Measurements from ENCODE around the gene IL1A.
"Not testable (repeated sequence)": the region's sequence is repeated elsewhere in the genome, so short reads cannot be mapped to it uniquely, and the experiment has no call there.

Gene IL1A, protein sequence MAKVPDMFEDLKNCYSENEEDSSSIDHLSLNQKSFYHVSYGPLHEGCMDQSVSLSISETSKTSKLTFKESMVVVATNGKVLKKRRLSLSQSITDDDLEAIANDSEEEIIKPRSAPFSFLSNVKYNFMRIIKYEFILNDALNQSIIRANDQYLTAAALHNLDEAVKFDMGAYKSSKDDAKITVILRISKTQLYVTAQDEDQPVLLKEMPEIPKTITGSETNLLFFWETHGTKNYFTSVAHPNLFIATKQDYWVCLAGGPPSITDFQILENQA

GRCh38 chr2:112784199-112785189 is at the start of gene IL1A:
IL1A (minus strand) TSS chr2:112784493; CDS start chr2:112783770, 723 bp downstream.
- DNase-seq: no peak

DNA sequence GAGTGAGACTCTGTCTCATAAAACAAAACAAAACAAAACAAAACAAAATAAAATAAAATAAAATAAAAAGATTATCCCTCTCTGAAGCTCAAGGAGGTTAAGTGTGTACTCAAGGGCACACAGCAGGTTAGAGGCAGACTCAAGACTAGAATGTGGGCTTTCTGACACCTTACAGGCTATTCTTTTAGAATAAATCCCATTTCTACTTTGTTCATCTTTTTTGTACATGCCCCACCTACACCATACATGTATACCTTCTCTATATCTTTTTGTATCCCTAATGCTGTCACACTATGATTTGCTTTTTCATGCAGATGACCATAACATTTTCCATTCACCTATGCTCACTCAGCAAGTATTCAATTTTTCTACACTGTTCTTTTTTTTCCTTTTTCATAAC is 49.7 kb upstream of the IL1A start:
- DNase-seq: no peak

DNA sequence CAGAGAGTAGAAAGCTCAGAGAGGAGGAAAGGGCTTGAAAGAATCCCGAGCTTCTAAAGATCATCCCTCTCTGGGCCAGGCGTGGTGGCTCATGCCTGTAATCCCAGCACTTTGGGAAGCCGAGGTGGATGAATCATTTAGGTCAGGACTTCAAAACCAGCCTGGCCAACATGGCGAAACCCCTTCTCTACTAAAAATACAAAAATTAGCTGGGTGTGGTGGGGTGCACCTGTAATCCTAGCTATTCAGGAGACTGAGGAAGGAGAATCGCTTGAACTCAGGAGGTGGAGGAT is 49.3 kb upstream of the IL1A start:
- DNase-seq: not testable (repeated sequence)

GRCh38 chr2:112832841-112833638 is 48.7 kb upstream of the IL1A start:
- no peak for DNase-seq

GRCh38 chr2:112831946-112832840 is 47.9 kb upstream of the IL1A start:
- DNase-seq: no peak

GRCh38 chr2:112831513-112831845 is 47.2 kb upstream of the IL1A start:
- DNase-seq: no peak

DNA sequence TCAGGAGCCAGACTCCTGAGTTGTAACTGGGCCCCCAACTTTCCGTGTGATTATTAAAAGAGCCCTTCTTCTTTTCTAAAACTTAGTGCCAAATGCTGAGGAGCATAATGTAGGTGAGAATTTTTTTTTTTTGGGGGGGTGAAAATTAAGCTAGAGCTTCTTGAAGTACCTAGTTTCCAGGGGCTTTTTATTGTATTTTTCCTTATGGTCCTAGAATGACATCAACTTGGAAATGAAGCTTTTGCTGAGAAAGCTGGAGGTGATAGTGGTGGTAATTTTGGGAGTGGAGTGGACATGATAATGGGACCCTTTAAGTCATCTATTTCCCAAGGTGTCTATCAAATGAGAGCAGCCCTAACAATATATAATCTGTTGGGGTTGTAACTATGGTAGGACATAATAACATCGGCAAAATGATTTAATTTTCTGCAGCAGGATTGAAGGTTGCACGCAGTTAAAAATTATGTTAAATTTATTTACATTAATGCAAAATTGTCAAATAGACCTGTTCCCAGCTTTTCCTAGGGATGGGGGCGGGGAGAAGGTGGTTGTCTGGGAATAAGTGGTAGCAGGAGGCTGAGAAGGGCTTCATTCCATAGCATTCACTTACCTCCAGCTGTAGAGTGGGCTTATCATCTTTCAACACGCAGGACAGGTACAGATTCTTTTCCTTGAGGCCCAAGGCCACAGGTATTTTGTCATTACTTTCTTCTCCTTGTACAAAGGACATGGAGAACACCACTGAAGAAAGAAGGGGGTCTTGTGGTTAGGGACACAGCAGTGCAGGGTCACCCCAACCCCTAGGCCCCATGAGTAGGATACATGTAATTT is 46.6 kb upstream of the IL1A start:
- DNase-seq: no peak

GRCh38 chr2:112829961-112830681 is 45.8 kb upstream of the IL1A start:
- DNase-seq: no peak

DNA sequence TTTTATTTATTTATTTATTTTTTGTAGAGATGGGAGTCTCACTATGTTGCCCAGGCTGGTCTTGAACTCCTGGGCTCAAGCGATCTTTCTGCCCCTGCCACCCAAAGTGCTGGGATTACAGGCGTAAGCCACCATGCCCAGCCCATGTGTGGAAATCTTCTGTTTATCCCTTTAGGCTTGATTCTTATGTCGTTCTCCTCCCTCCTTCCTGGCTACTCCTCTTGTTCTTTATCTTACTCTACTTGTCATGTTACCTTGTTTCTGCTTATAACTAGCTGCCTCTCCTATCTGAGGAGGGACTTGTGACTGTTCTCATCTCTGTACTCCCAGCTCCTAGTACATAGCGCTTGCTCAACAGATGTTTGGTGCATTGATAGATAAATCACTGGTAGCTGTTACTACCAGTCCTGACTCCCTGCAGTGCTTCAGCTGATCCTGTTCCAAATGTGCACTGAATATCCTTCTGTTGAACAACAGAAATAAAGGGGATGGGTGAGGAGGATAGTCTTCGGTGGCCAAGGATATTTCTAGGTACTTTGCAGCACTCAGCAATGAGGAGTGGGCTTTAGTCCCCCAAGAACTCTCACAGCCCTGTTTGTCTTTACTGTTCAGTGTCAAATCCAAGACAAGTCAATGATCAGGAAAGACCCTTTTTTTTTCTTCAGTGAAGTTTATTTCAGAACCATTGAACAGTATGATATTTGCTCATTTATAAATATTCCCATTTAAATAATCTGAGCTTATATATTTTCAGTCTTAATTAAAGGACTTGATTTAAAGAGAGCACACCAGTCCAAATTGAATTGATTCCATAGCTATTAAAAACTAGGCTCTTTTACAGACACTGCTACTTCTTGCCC is 45.0 kb upstream of the IL1A start:
- DNase-seq: no peak

GRCh38 chr2:112828251-112828691 is 44.0 kb upstream of the IL1A start:
- no peak for DNase-seq

- no peak for DNase-seq
Measured at GRCh38 chr2:112827604-112828185, 43.4 kb upstream of the IL1A start.

DNA sequence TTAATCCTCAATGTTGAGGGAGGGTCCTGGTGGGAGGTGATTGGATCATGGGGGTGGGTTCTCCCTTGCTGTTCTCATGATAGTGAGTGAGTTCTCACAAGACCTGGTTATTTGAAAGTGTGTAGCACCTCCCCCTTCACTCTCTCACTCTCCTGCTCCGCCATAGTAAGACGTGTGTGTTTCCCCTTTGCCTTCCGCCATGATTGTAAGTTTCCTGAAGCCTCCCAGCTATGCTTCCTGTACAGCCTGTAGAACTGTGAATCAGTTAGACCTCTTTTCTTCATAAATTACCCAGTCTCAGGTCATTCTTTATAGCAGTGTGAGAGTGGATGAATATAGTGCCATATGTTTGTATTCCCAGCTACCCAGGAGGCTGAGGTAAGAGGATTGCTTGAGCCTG is 42.7 kb upstream of the IL1A start:
- DNase-seq: no peak

GRCh38 chr2:112825706-112826105 is 41.4 kb upstream of the IL1A start:
- DNase-seq: no peak

DNA sequence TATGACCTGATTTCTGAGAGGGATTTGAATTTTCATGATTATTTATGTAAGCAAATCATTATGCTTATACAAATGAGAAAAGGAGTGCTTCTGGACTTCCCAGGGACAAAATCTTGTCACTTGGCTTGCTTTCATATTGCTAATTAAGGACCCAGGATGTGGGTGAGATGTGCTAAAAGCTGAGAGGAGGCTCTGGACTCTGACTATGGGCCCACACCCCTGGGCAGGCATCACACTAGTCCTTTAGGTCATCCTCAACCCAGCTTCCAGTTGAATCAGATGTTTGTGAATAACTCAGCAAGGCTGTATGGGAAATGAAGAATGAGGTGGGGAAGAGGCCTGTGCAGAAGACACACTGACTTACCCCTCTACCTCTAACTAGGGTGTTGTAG is 40.4 kb upstream of the IL1A start:
- no peak for DNase-seq

GRCh38 chr2:112821682-112822081 is 37.4 kb upstream of the IL1A start:
- no peak for DNase-seq

DNA sequence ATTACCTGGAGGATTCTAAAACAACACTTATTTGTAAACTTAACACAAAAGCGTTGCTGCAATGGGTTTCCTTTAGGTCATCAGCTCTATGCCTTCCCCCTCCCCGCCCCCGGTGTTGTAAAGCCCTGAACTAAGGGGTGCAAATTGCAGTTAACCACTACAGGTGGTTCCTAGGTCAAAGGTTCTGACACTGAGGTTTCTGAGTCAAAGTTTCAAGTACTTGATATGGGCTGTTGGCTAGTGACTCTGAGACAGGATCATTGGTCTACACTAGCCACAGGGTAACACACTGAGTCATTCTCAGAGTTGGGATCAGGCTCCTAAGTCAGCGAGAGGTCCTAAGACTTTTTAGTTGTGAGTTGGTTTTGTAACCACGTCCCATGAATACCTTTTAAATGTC is 36.8 kb upstream of the IL1A start:
- no peak for DNase-seq

DNA sequence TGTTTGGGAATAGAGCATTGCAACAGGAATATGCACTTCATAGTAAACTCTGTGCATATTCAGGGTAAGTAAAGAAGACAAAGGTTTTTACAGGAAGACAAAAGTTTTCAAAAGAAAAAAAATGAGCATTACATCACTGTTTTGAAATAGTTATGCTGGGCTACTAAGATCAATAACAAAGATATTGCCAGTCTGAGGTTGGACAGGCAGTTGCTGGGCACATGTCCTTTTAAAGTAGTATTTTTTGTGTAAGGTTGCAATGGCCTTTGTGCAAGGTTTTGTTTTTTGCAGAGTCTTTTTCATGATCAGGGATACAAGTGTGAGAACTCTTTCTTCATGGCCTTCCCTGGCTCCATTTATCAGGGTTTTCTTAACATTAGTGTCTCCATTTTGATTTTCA is 36.0 kb upstream of the IL1A start:
- DNase-seq: no peak

DNA sequence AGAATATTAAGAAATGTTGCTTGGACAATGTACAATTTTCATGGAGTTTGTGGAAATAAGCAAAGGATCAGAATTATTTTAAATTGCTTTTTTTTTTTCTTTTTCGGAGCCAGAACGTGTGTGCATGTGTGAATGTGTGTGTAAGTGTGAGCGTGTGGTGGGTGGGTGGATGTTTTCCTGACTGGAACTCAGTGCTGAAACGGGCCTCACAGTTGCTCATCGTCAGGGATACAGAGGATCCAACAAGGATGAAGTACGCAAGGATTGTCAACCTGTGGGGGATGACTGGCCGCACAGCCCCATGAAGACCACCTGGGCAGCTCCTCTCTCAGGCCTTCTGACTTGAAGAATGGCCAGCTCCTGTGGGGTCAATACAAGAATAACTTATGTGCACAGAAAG is 34.8 kb upstream of the IL1A start:
- no peak for DNase-seq

- DNase-seq: no peak
Measured at GRCh38 chr2:112818094-112818902, 34.0 kb upstream of the IL1A start.

All from amniotic stem cell (primary cell).